ENCODE results near the gene RETREG1.
"Not testable (repeated sequence)": the region's sequence is repeated elsewhere in the genome, so short reads cannot be mapped to it uniquely, and the experiment has no call there.

The RETREG1 gene

DNA sequence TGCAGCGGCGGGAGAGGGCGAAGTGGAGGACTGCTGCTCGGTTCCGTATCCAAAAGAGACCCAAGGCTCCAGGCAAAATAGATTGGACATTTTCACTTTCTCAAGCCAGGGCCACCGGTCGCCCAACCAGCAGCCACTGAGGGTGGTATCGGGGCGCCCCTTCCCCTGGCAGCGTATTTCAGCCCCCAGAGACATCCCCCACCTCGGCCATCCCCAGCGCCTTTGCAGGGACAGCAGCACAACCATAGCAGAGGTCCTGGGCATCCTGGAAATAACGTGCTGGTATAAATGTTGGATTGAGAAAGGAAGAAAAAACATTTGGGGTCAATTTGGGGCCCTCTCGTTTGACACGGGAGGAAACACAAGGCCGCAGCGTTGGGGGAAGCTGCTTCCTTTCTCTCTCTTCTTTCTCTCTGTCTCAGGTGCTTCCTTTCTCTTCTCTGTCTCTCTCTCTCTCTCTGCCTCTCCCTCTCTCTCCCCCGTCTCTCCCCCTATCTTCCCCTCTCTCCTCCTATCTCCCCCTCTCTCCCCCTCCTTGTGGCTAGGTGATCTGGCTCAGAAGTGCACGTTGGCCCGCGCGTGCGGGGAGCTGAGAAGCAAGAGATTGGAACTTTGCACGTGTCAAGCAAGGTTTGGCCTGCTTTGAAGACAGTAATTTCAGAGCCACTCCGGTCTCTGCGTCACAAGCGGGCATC is 624 bp upstream of the RETREG1 start:
- DNase-seq (ENCODE audit: low read depth) = peak; percentile 61

DNA sequence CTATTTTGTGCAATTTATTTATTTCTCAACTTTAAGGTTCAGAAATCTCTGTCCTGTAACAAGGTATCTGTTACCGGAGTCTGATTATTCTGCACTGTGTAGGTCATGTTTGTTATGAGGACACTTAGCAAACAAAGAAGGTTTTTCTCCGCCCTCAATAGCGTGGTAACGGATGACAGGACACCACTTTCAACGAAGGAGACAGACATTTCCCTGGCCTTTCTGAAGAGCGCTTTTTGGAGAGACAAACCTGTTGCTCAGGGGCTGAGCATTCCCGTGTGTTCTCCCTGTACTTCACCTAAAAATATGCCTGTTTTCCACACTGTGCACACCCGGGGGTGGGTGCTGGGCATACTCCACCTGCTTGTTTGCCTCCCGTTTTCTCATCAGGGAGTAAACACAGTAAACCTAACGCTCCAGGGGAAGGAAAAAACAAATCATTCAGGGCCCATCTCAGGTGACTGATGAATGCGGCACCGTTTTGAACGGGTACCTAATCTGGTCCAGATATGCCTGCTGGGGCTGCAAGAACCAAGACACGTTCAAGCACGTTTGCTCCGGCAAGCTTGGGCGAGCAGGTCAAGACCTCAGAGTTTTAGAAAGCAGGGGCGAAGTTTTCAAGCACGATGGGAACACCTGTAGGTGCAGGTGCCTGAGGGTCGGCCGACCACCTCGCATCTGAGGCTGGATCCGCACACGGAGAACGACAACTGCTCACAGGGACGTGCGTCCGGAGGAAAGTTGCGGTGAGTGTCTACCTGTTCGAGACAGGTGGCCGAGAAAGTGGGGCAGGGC is 859 bp downstream of the RETREG1 start:
- no peak for DNase-seq (ENCODE audit: low read depth)

DNA sequence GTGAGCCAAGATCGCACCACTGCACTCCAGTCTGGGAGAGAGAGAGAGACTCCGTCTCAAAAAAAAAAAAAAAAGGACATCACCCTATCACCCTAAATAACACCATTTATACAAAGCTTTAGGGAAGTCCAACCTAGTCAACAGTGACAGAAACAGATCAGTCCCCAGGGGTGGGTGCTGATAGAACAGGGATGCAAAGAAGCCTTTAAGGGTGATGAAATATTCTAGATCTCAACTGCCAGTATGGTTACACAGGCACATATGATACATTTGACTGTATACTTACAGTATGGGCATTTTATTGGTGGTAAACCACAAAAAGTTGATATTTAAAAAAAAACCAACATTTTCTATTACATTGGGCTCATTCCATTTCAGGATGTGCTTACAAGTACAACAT is 4.8 kb downstream of the RETREG1 start:
- DNase-seq (ENCODE audit: low read depth) = no peak

DNA sequence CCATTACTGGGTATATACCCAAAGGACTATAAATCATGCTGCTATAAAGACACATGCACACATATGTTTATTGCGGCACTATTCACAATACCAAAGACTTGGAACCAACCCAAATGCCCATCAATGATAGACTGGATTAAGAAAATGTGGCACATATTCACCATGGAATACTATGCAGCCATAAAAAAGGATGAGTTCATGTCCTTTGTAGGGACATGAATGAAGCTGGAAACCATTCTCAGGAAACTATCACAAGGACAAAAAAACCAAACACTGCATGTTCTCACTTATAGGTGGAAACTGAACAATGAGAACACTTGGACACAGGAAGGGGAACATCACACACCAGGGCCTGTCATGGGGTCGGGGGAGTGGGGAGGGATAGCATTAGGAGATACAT is 5.9 kb downstream of the RETREG1 start:
- not testable (repeated sequence) for DNase-seq (ENCODE audit: low read depth)

- DNase-seq (ENCODE audit: low read depth) = no peak
Measured at GRCh38 chr5:16609412-16609811, 7.4 kb downstream of the RETREG1 start.

DNA sequence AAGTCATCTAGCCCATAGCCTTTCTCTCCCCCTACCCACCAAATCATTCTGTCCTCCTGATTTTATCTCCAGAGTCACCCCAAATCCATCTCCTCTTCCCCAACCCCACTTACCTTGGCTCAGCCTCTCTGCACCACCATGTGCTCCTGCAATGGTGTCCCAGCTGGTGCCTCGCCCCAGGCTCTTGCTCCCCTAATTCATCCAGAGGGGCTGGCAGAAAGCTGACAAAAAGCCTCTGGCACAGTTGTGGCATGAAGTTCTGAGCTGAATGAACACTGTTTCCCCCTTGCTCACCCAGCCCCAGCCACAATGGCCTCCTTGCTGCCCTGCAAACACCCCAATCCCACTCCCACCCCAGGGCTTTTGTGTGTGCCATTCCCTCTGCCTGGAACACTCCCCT is 10.2 kb downstream of the RETREG1 start:
- no peak for DNase-seq (ENCODE audit: low read depth)

- DNase-seq (ENCODE audit: low read depth) = no peak
Measured at GRCh38 chr5:16603701-16604100, 13.1 kb downstream of the RETREG1 start.

DNA sequence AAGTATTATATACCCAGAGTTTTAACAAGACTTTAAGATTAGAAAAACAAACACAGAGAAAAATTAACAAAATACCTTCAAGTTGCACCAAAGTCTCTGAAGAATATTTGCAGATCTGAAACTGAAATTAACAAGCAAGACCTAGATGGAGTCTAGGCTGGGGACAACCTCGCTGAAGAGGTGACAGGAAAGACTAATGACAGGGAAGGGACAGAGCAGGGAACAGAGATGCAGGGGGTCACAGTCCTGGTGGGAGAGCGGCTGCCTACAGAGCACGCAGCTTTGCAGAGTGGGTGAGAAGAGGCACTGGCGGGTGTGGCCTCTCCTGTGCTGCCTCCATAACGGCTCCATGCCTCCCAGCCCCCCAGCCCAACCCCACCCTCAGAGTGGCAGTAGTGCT is 13.5 kb downstream of the RETREG1 start:
- DNase-seq (ENCODE audit: low read depth) = no peak

DNA sequence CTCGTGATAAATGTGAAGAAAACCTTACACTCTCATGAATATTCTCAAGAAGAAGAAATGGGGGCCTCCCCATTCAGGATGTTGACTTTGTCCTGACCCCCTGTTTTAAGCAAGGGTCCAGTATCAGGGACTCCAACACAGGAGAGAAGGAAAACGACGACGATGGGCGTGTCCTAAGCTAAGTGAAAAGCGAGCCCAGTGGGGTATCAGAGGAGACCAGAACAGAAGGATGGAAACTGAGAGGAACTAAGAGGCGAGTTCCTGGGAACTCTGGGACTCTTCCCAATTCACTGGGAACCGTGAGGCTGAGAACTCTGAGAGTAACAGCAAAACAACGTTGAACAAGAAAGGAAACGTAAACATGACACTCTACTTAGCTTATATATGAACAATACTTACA is 14.6 kb downstream of the RETREG1 start:
- DNase-seq (ENCODE audit: low read depth) = no peak

GRCh38 chr5:16600946-16601345 is 15.9 kb downstream of the RETREG1 start:
- DNase-seq (ENCODE audit: low read depth) = no peak

DNA sequence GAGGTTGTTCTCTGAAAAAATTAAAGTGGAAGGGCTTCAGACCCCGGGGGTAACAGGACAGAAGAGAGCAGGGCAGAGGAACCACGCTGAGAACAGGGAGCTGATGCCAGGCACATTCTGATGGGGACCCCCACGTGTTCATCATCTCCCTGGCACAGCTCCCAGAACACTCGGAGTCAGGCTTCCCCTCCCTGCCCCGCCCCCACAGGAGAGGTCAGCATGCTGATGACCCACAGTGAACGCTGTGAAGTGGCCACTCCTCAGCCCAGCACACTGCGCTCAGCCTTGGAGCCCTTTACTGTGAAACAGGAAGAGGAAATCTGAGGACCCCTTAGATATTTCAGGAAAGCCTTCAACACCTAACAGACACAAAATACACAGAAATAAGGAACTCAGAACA is 16.4 kb downstream of the RETREG1 start:
- no peak for DNase-seq (ENCODE audit: low read depth)

- DNase-seq (ENCODE audit: low read depth) = no peak
Measured at GRCh38 chr5:16597946-16598694, 18.7 kb downstream of the RETREG1 start.

DNA sequence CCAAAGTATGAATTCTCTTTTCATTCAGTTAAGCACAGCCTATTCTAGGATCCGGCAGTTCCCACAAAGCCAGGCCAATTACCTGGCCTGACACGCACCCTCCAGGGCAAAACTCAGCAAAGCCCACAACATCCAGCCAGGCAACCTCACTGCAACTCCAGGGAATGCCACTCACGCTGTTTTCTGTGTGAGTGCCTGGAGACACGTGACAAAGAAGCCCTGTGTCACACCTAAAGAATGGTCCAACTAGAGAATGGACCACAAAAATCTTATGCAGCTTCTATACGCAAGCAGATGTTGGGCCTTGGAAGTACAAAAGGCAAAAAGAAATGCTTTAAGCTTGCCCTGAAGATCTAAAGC is 20.2 kb downstream of the RETREG1 start:
- no peak for DNase-seq (ENCODE audit: low read depth)

DNA sequence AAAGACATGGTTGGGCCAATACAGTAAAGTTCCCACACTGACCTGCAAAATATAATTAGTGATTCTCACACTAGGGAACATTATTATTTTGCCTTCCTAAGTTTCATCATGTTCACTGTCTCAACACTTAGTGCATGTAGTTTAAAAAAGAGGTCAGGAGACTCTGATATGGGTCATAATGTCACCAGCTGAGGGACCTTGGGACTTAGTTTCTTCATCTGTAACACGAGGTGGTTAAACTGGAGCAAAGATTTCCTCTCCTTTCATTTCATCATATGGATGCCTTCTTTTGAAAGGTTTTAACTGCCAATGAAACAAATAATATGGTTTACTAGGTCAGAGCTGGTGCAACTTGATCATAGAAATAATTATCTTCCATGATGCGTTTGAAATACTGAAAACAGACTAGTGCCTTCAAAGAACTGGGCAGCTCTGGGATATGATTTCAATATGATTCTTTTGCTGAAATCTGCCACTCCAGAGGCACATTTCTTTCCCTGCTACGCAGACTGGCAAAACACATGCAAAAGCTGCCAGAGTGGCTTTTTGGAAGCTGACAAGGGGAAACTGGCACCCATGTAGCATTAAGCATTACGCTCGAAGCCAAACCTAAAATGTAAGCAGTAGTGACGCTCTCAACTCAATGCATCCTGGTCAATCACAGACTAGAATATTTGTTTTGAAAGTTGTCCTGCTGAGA is 20.8 kb downstream of the RETREG1 start:
- no peak for DNase-seq (ENCODE audit: low read depth)

- DNase-seq (ENCODE audit: low read depth) = no peak
Measured at GRCh38 chr5:16593628-16594027, 23.2 kb downstream of the RETREG1 start.

DNA sequence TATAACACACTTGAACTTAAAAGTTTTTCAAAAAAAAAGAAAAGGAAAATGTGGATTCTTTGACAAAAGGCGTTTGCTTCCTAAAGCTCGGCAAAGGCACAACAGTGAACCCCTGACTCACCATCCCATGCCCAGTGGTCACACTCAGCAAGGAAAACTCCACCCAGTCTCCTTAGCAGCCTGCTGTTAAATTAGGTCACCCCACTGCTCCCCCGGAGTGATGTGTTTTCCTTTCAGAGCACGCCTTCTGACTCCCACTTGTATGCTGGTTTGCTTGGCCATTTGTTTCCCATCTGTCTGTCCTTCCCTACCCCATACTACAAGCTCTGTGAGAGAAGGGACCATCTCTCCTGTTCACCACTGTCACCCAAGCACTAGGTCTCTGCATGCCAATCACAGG is 23.8 kb downstream of the RETREG1 start:
- DNase-seq (ENCODE audit: low read depth) = no peak

- DNase-seq (ENCODE audit: low read depth) = no peak
Measured at GRCh38 chr5:16592255-16592654, 24.5 kb downstream of the RETREG1 start.

- DNase-seq (ENCODE audit: low read depth) = no peak
Measured at GRCh38 chr5:16590685-16591084, 26.1 kb downstream of the RETREG1 start.

GRCh38 chr5:16589658-16590057 is 27.1 kb downstream of the RETREG1 start:
- no peak for DNase-seq (ENCODE audit: low read depth)

GRCh38 chr5:16588434-16589214 is 28.2 kb downstream of the RETREG1 start:
- no peak for DNase-seq (ENCODE audit: low read depth)

DNA sequence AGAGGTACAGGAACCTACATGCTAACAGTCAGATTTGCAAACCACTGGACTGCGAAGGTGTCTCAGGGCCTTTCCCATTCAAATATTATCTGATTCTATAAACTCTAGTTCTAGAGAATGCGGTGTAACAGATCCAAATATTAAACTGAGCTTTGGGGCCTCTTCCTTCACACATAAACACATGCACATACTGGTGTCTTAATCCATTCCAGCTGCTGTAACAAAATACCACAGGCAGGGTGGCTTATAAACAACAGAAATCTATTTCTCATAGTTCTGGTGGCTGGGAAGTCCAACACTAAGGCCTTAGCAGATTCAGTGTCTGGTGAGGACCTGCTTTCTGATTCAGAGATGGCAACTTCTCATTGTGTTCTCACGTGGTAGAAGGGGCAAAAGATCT is 30.2 kb downstream of the RETREG1 start:
- no peak for DNase-seq (ENCODE audit: low read depth)

Data from T-helper 22 cell (primary cell).